NB4 (cell line): ENCODE data around the gene TBC1D10B.
A peak's percentile ranks its signal among the peaks of the same experiment; 100 is the strongest.
"Not testable (repeated sequence)": the region's sequence is repeated elsewhere in the genome, so short reads cannot be mapped to it uniquely, and the experiment has no call there.

Experiments used
- DNase-seq: peaks from one replicate; pipeline ENCODE4 v3.0.0; 2010; ENCODE audit warnings: low read depth
- H3K4me3 ChIP-seq: one replicate; pipeline ENCODE4 v1.5.1; 2011; ENCODE audit warnings: mild to moderate bottlenecking, low read depth, low read length, moderate library complexity
- CTCF ChIP-seq: IDR thresholded peaks from one replicate; pipeline ENCODE4 v1.5.1; 2012; ENCODE audit warnings: low read depth, low read length
- MAX ChIP-seq: IDR thresholded peaks from 2 replicates; pipeline ENCODE4 v1.6.1; 2011; ENCODE audit warnings: low read depth, low read length
- MYC ChIP-seq: IDR thresholded peaks from 2 replicates; pipeline ENCODE4 v1.6.1; 2011; ENCODE audit warnings: low read depth, low read length
- POLR2A ChIP-seq: IDR thresholded peaks from 2 replicates; pipeline ENCODE4 v1.6.1; 2011; ENCODE audit warnings: mild to moderate bottlenecking; ENCODE audit not compliant: insufficient read length; ENCODE audit errors: extremely low read depth

TBC1D10B gene

GRCh38 chr16:30350134-30350871, 20.0 kb downstream of the TBC1D10B start:
- peak; percentile 47 for DNase-seq
- TF ChIP-seq MYC = no peak
- TF ChIP-seq POLR2A = no peak
- TF ChIP-seq CTCF = no peak
- TF ChIP-seq MAX = no peak
- no peak overlapping the region for H3K4me3 ChIP-seq

- TF ChIP-seq CTCF (no peak), MAX (no peak), POLR2A (no peak), MYC (no peak)
- DNase-seq = peak; percentile 47
Measured at GRCh38 chr16:30349675-30350074, 20.6 kb downstream of the TBC1D10B start.

GRCh38 chr16:30348929-30349328, 21.4 kb downstream of the TBC1D10B start:
- TF ChIP-seq POLR2A (no peak), MYC (no peak), MAX (no peak), CTCF (no peak)

More at GRCh38 chr16:30349675-30350074, 20.6 kb downstream of the TBC1D10B start:
- H3K4me3 ChIP-seq = no peak overlapping the region

GRCh38 chr16:30348113-30348512, 22.2 kb downstream of the TBC1D10B start:
- TF ChIP-seq MAX = no peak
- TF ChIP-seq POLR2A = no peak
- no peak for TF ChIP-seq CTCF
- TF ChIP-seq MYC = no peak
- DNase-seq = no peak
- no peak overlapping the region for H3K4me3 ChIP-seq

More at GRCh38 chr16:30348929-30349328, 21.4 kb downstream of the TBC1D10B start:
- H3K4me3 ChIP-seq = no peak overlapping the region
- DNase-seq = no peak

- H3K4me3 ChIP-seq = no peak overlapping the region
- TF ChIP-seq POLR2A (no peak), MAX (no peak), CTCF (no peak), MYC (no peak)
- no peak for DNase-seq
Measured at GRCh38 chr16:30346286-30346685, 24.0 kb downstream of the TBC1D10B start.

GRCh38 chr16:30343491-30343820, 26.8 kb downstream of the TBC1D10B start:
- DNase-seq, H3K4me3 ChIP-seq: not testable (repeated sequence)
